H9 (cell line): ENCODE data around the gene AHNAK. TPM values are rescaled to one million over a fixed set of nuclear protein-coding genes. Genes with fewer than 3 reads are reported as not detected.

Experiments used
- DNase-seq: peaks from one replicate; pipeline ENCODE4 v3.0.0-alpha.2; 2017
- H2AFZ ChIP-seq: one replicate; pipeline ENCODE4 v1.6.1; 2013; ENCODE audit warnings: mild to moderate bottlenecking, low read length, control low read depth, moderate library complexity
- H2AK5ac ChIP-seq: 2 replicates; pipeline ENCODE4 v1.6.1; 2013; ENCODE audit warnings: low read length, control low read depth, mixed read lengths; ENCODE audit not compliant: insufficient read length
- H2BK120ac ChIP-seq: one replicate; pipeline ENCODE4 v1.6.1; 2013; ENCODE audit warnings: low read depth, mild to moderate bottlenecking, low read length, control low read depth, inconsistent platforms; ENCODE audit not compliant: poor library complexity, severe bottlenecking
- H2BK12ac ChIP-seq: 2 replicates; pipeline ENCODE4 v1.6.1; 2013; ENCODE audit warnings: low read length, control low read depth, mixed read lengths, low read depth; ENCODE audit not compliant: insufficient read length
- H2BK15ac ChIP-seq: 2 replicates; pipeline ENCODE4 v1.6.1; 2013; ENCODE audit warnings: low read depth, low read length, control low read depth
- H2BK20ac ChIP-seq: one replicate; pipeline ENCODE4 v1.6.1; 2013; ENCODE audit warnings: low read depth, mild to moderate bottlenecking, low read length, control low read depth, inconsistent platforms; ENCODE audit not compliant: poor library complexity, severe bottlenecking
- H2BK5ac ChIP-seq: 2 replicates; pipeline ENCODE4 v1.6.1; 2013; ENCODE audit warnings: low read length, control low read depth, mixed read lengths; ENCODE audit not compliant: insufficient read length
- H3K14ac ChIP-seq: 2 replicates; pipeline ENCODE4 v1.6.1; 2013; ENCODE audit warnings: low read length, control low read depth; ENCODE audit not compliant: insufficient read depth
- H3K18ac ChIP-seq: 2 replicates; pipeline ENCODE4 v1.6.1; 2013; ENCODE audit warnings: low read depth, mild to moderate bottlenecking, mixed read lengths, low read length, control low read depth; ENCODE audit not compliant: insufficient read length
- H3K23ac ChIP-seq: 2 replicates; pipeline ENCODE4 v1.6.1; 2013; ENCODE audit warnings: low read length, control low read depth, mixed read lengths, low read depth; ENCODE audit not compliant: insufficient read length
- H3K23me2 ChIP-seq: 2 replicates; pipeline ENCODE4 v1.6.1; 2013; ENCODE audit warnings: low read depth, mild to moderate bottlenecking, mixed read lengths, low read length, control low read depth; ENCODE audit not compliant: insufficient read length, poor library complexity, severe bottlenecking
- H3K27ac ChIP-seq: 2 replicates; pipeline ENCODE4 v1.5.1; 2013; ENCODE audit warnings: low read length, control low read depth, mixed read lengths, low read depth; ENCODE audit not compliant: insufficient read length
- H3K27me3 ChIP-seq: 2 replicates; pipeline ENCODE4 v1.6.1; 2013; ENCODE audit warnings: low read length, control low read depth, inconsistent platforms; ENCODE audit not compliant: insufficient read depth
- H3K4ac ChIP-seq: 2 replicates; pipeline ENCODE4 v1.6.1; 2013; ENCODE audit warnings: low read depth, mild to moderate bottlenecking, control low read depth, inconsistent platforms, low read length, moderate library complexity
- H3K4me1 ChIP-seq: 2 replicates; pipeline ENCODE4 v1.6.1; 2013; ENCODE audit warnings: low read length, control low read depth, inconsistent platforms; ENCODE audit not compliant: insufficient read depth
- H3K4me2 ChIP-seq: 2 replicates; pipeline ENCODE4 v1.6.1; 2013; ENCODE audit warnings: low read length, control low read depth, mixed read lengths; ENCODE audit not compliant: insufficient read length, insufficient read depth
- H3K56ac ChIP-seq: 2 replicates; pipeline ENCODE4 v1.6.1; 2013; ENCODE audit warnings: low read depth, mild to moderate bottlenecking, mixed read lengths, low read length, control low read depth; ENCODE audit not compliant: insufficient read length
- H3K79me1 ChIP-seq: 2 replicates; pipeline ENCODE4 v1.6.1; 2013; ENCODE audit warnings: low read depth, mild to moderate bottlenecking, moderate library complexity, low read length, control low read depth, inconsistent platforms; ENCODE audit not compliant: insufficient read depth, poor library complexity, severe bottlenecking
- H3K79me2 ChIP-seq: 2 replicates; pipeline ENCODE4 v1.6.1; 2013; ENCODE audit warnings: low read length, control low read depth, inconsistent platforms; ENCODE audit not compliant: insufficient read depth
- H3K9ac ChIP-seq: 2 replicates; pipeline ENCODE4 v1.6.1; 2013; ENCODE audit warnings: low read length, control low read depth, mixed read lengths; ENCODE audit not compliant: insufficient read length; ENCODE audit errors: extremely low read depth
- H3K9me3 ChIP-seq: one replicate; pipeline ENCODE4 v1.6.1; 2013; ENCODE audit warnings: low read depth, low read length, inconsistent platforms; ENCODE audit not compliant: control insufficient read depth
- H3T11ph ChIP-seq: one replicate; pipeline ENCODE4 v1.6.1; 2013; ENCODE audit warnings: mild to moderate bottlenecking, low read length, control low read depth, inconsistent platforms
- H4K20me1 ChIP-seq: one replicate; pipeline ENCODE4 v1.6.1; 2013; ENCODE audit not compliant: control insufficient read depth, insufficient read length, insufficient read depth
- H4K5ac ChIP-seq: 2 replicates; pipeline ENCODE4 v1.6.1; 2013; ENCODE audit warnings: low read depth, mild to moderate bottlenecking, mixed read lengths, low read length, control low read depth; ENCODE audit not compliant: insufficient read length
- H4K8ac ChIP-seq: replicated peaks from 2 replicates; pipeline ENCODE4 v1.6.1; 2013; ENCODE audit warnings: low read length, control low read depth, mixed read lengths, low read depth; ENCODE audit not compliant: insufficient read length
- H4K91ac ChIP-seq: 2 replicates; pipeline ENCODE4 v1.6.1; 2013; ENCODE audit warnings: low read depth, mild to moderate bottlenecking, moderate library complexity, mixed read lengths, low read length, control low read depth; ENCODE audit not compliant: insufficient read length
- H3K27ac Mint-ChIP-seq, 3 experiments: 2 replicates in 2 of 3; 3 replicates in 1 of 3; pipeline ENCODE4 v1.8.0; 2020 to 2021; ENCODE audit warnings: mixed read lengths in 3 of 3, mild to moderate bottlenecking in 1 of 3, moderate library complexity in 1 of 3
- H3K27me3 Mint-ChIP-seq: 2 replicates; pipeline ENCODE4 v1.8.0; 2021; ENCODE audit warnings: low read depth, mild to moderate bottlenecking, moderate library complexity, mixed read lengths
- H3K36me3 Mint-ChIP-seq, 3 experiments: 2 replicates in 2 of 3; 3 replicates in 1 of 3; pipeline ENCODE4 v1.8.0; 2020 to 2021; ENCODE audit warnings: low read depth in 3 of 3, mixed read lengths in 3 of 3; ENCODE audit not compliant: insufficient read depth in 1 of 3
- H3K4me1 Mint-ChIP-seq, 2 experiments: 2 replicates each; pipeline ENCODE4 v1.8.0; 2020; ENCODE audit warnings: mixed read lengths in 2 of 2
- H3K4me3 Mint-ChIP-seq, 2 experiments: 2 replicates in 1 of 2; 3 replicates in 1 of 2; pipeline ENCODE4 v1.8.0; 2020 to 2021; ENCODE audit warnings: mild to moderate bottlenecking in 2 of 2, mixed read lengths in 2 of 2, moderate library complexity in 1 of 2
- H3K9me3 Mint-ChIP-seq, 2 experiments: 2 replicates in 1 of 2; 3 replicates in 1 of 2; pipeline ENCODE4 v1.8.0; 2020; ENCODE audit warnings: mild to moderate bottlenecking in 2 of 2, mixed read lengths in 2 of 2, moderate library complexity in 1 of 2
- CTCF ChIP-seq: fragments of 200-600 bp; sonication (generic); conservative IDR thresholded peaks from 3 replicates; pipeline ENCODE4 v1.8.0; 2021; ENCODE audit warnings: antibody characterized with exemption, mild to moderate bottlenecking
- WGBS: extraction: QIAGEN DNeasy Blood & Tissue Kit; methylation state at CpG from one replicate; pipeline ENCODE4 v1.1.7; 2013; ENCODE audit warnings: missing lambda C conversion rate, low lambda C conversion rate, mixed read lengths; ENCODE audit not compliant: insufficient read length; ENCODE audit errors: extremely low coverage; 5-methylcytosine and 5-hydroxymethylcytosine counted together
- total RNA-seq: library from RNA; stranded (reverse); gene quantifications from 2 replicates; pipeline ENCODE4 v1.2.1, GENCODE V29; 2021

Gene AHNAK
- total RNA-seq, 1 experiment from 2014 or later, result 15.2 TPM

DNA sequence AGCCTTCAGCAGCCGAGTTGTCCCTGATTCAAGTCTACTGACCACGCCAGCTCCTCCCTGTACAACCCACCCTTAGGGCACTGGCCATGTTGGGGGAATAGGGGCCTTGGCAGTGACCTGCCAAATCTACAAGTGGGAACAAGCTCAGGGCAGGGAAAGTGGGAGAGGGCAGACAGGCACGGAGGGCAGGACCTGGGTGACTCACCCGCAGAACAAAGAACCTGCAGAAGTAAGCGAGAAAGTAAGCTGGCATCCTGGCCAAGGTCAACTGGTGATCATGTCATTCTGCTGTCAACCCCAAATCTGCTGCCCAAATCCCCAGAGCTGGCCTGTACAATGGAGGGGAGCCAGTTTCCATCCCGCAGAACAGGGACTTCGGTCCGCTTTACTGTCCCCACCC, 135.6 kb downstream of the AHNAK start:
- H2BK12ac ChIP-seq, result no peak overlapping the region
- Mint-ChIP-seq H3K9me3 (no peaks in the 10 kb centered on the region), H3K27ac (no peak overlapping the region), H3K27me3 (no peaks in the 10 kb centered on the region; the same call in 1 of the 2 replicates), H3K4me3 (no peak overlapping the region), H3K36me3 (no peaks in the 10 kb centered on the region), H3K4me1 (no peaks in the 10 kb centered on the region)
- H3K4me1 ChIP-seq, result no peaks in the 10 kb centered on the region
- no peak overlapping the region for H3K27ac ChIP-seq
- H2BK20ac ChIP-seq, result no peak overlapping the region
- no CpG with 5 or more reads among the region's 8 CpGs for WGBS
- no peak for DNase-seq
- no peaks in the 10 kb centered on the region for H3K27me3 ChIP-seq
- no peaks in the 10 kb centered on the region for H3K23me2 ChIP-seq
- H3K79me2 ChIP-seq, result no peaks in the 10 kb centered on the region
- no peak overlapping the region for H3K56ac ChIP-seq
- TF ChIP-seq CTCF, result no peak
- no peak overlapping the region for H3K4ac ChIP-seq
- no peak overlapping the region for H3K9ac ChIP-seq
- H3K9me3 ChIP-seq, result no peaks in the 10 kb centered on the region
- H4K5ac ChIP-seq, result no peak overlapping the region
- H2BK15ac ChIP-seq, result no peak overlapping the region
- no peak overlapping the region for H3K23ac ChIP-seq
- no peak overlapping the region for H2BK120ac ChIP-seq
- no peak overlapping the region for H2BK5ac ChIP-seq
- no peaks in the 10 kb centered on the region for H3K79me1 ChIP-seq
- H3K14ac ChIP-seq, result no peak overlapping the region
- no peaks in the 10 kb centered on the region for H4K20me1 ChIP-seq
- no peak overlapping the region for H2AFZ ChIP-seq
- H4K8ac ChIP-seq, result no peak overlapping the region
- H3K18ac ChIP-seq, result no peak overlapping the region
- H2AK5ac ChIP-seq, result no peak overlapping the region
- no peak overlapping the region for H3T11ph ChIP-seq
- H3K4me2 ChIP-seq, result no peak overlapping the region
- H4K91ac ChIP-seq, result no peak overlapping the region
